ENCODE measurements around the gene TEAD4.

Gene TEAD4

GRCh38 chr12:3085341-3086139, 126.3 kb downstream of the TEAD4 start:
- DNase-seq, result no peak

DNA sequence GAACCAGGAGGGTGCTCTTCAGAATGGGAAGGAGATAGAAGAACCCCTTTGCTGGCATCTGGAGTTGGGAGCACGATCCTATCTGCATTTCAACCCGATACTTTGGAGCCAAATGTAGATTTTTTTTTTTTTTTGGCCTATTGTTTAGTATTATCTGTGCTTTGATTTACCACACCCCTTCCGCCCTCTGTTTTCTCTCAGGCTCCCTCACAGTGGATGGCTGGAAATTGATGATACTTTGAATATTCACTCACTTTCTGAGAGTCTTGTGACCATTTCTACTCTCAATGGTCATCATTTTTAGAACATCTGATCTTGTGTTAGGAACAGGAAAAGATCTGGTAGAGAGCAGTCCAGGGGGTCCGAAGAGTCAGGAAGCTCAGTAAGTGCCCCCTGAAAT, 127.0 kb downstream of the TEAD4 start:
- no peak for DNase-seq

DNA sequence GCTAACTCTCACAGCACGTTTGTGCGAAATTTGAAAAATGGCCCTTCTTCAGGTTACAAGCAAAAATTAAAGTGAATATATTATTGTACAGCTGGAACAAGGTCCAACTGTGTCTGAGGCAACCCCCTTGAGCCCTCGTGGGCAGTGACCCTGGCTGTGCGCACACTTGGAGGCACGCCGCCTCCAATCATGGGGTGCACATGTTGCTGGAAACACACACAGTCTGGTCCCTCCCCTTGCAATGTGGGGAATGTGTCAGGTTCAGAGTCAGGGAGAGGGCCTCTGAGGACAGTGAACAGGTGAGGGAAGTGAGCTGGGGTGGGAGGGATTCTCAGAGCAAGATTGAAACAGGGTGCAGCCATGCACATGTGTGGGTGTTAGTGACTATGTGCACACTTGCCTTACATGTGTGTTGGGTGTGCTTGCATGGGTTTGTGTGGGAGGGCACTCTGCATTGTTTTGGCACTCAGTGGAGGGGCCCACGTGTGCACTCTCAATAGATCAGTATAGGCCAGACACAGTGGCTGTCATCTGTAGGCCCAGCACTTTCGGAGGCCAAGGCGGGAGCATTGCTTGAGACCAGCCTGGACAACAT, 127.6 kb downstream of the TEAD4 start:
- no peak for DNase-seq

DNA sequence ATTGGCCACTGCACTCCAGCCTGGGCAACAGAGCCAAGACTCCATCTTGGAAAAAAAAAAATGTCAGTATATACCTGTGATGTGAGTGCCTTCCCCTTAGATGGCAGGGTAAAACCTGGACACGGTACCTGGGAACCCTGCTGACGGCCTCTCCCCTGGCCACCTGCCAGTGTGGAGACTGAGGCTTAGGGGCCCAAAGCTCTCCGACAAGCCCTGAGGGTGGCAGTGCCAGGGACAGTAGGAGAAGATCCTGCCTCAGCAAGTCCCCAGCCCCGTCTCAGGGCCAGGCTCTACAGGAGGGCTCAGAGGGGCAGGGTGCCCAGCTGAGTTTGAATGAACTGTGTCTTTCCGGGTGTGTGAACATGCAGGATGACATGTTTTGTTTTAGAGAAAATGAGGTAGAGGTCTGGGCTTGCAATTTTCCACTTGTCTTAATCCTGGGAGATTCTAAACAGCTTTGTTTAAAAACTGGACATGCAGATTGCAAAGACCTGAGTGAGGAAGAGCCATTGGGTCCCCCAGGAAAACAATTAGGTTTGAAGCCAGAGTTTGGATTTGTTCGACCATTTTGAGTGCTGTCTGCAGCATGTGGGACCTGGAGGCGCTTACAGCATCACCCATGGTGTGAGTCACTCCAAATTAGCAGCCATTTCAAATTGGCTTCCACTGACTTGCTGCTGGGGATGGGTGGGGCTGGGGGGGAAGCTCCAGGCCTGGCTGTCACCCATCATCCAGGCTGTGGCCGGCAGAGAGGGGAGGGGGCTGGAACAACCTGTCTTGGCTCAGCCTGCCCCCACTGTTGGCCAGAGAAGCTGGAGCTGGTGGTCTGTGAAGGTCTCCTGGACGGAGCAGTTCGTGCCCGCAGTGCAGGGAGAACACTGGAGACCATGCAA, 128.8 kb downstream of the TEAD4 start:
- no peak for DNase-seq

GRCh38 chr12:3089588-3089987, 130.4 kb downstream of the TEAD4 start:
- DNase-seq, result no peak
